Breast epithelium (tissue), 4 donors: ENCODE data around the gene CT47C1. TPM values are rescaled to one million over a fixed set of nuclear protein-coding genes. Genes with fewer than 3 reads are reported as not detected.

ENCODE experiments used
- DNase-seq, 2 donors: peaks; one replicate each; pipeline ENCODE4 v3.0.0-alpha.2; 2019; ENCODE audit warnings: low spot score in 2 of 2
- H3K27ac ChIP-seq, 2 donors: fragments of 200-600 bp; sonication (generic) in 1 of 2; one replicate each; pipeline ENCODE4 v1.5.1; 2016 to 2019; ENCODE audit warnings: mild to moderate bottlenecking in 1 of 2
- H3K27me3 ChIP-seq, 2 donors: fragments of 200-600 bp; sonication (generic) in 1 of 2; one replicate each; pipeline versions ENCODE4 v1.5.1 to v1.6.0; 2017 to 2019; ENCODE audit warnings: control low read depth in 1 of 2, mild to moderate bottlenecking in 1 of 2
- H3K36me3 ChIP-seq: fragments of 200-600 bp; one replicate; pipeline ENCODE4 v1.5.1; 2019
- H3K4me1 ChIP-seq, 2 donors: fragments of 200-600 bp; sonication (generic); one replicate each; pipeline ENCODE4 v1.5.1; 2016 to 2019; ENCODE audit warnings: control low read depth in 1 of 2
- H3K4me3 ChIP-seq, 3 donors: fragments of 200-600 bp; sonication (generic); 1 replicate in 2 of 3; 2 replicates in 1 of 3; pipeline ENCODE4 v1.5.1; 2016 to 2019; ENCODE audit warnings: mild to moderate bottlenecking in 3 of 3, moderate library complexity in 2 of 3
- H3K9me3 ChIP-seq, 2 donors: fragments of 200-600 bp; sonication (generic) in 1 of 2; one replicate each; pipeline ENCODE4 v1.5.1; 2016 to 2019; ENCODE audit warnings: control low read depth in 1 of 2
- intact Hi-C: fragments of 100-400 bp; cut with DNase I; formaldehyde crosslinking; loops from one replicate; pipeline ENCODE4 v1.15.1; 2023; ENCODE audit warnings: low total_unique reads
- total RNA-seq, 3 donors: library from RNA; depleted of rRNA; stranded (reverse); fragments of >200 nt; gene quantifications; one replicate each; pipeline ENCODE4 v1.1.0, GENCODE V29; 2016
- TF ChIP-seq, protein P1 (sequence below), 3 donors: fragments of 450-650 bp; IDR thresholded peaks; one replicate each; pipeline ENCODE4 v1.5.1; 2016 to 2017; ENCODE audit warnings: antibody characterized with exemption in 3 of 3, mild to moderate bottlenecking in 3 of 3, moderate library complexity in 3 of 3

Gene CT47C1
- total RNA-seq, 3 donors from 2014 or later = not detected

DNA sequence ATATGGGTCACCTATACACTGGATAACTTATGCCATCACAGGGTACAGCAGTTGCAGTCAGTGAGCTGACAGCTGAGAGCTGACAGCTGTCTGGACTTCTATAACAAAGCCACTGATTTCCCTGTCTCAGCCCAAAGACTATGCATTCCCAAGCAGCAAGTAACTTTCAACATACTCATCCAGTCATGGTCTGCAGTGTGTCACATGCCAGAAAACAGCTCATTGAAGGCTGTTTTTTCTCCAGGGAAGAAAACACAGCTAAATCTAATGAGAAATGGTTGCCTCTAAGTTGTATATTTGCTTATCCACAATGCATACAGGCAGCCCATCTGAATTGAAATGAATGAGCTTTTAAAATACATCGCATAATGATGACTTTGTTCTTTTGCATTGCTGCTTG, 48.5 kb downstream of the CT47C1 start:
- Histone ChIP-seq H3K27ac (no peak overlapping the region), H3K27me3 (peaks cover 0 to 46% of the 10 kb centered on the region in 2 donors), H3K4me1 (no peaks in the 10 kb centered on the region), H3K36me3 (no peaks in the 10 kb centered on the region), H3K9me3 (no peaks in the 10 kb centered on the region), H3K4me3 (no peak overlapping the region)
- intact Hi-C loops = no loop called here
- TF ChIP-seq, protein P1, sequence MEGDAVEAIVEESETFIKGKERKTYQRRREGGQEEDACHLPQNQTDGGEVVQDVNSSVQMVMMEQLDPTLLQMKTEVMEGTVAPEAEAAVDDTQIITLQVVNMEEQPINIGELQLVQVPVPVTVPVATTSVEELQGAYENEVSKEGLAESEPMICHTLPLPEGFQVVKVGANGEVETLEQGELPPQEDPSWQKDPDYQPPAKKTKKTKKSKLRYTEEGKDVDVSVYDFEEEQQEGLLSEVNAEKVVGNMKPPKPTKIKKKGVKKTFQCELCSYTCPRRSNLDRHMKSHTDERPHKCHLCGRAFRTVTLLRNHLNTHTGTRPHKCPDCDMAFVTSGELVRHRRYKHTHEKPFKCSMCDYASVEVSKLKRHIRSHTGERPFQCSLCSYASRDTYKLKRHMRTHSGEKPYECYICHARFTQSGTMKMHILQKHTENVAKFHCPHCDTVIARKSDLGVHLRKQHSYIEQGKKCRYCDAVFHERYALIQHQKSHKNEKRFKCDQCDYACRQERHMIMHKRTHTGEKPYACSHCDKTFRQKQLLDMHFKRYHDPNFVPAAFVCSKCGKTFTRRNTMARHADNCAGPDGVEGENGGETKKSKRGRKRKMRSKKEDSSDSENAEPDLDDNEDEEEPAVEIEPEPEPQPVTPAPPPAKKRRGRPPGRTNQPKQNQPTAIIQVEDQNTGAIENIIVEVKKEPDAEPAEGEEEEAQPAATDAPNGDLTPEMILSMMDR (IDR thresholded peaks at IDR 0.05) = no peak
- DNase-seq = no peak

Other genes with a start within 250 kb of the CT47C1 start
- gene ZCCHC12, start 249.2 kb upstream of the CT47C1 start, total RNA-seq = not detected
- gene LONRF3, start 98.4 kb upstream of the CT47C1 start, total RNA-seq = 10 to 100 TPM; 13.6 to 16.0 (median 15.1) TPM
- under 1 TPM in 1 of 3 donors, not detected in 2; 0.15 TPM for gene KIAA1210, start 54.8 kb downstream of the CT47C1 start, total RNA-seq
- 100 to 1,000 TPM; 118 to 217 (median 177) TPM for gene PGRMC1, start 163.3 kb downstream of the CT47C1 start, total RNA-seq